CD4-positive, CD25-positive, alpha-beta regulatory T cell (primary cell): Measurements from ENCODE around the gene SLC46A3. TPM values are rescaled to one million over a fixed set of nuclear protein-coding genes. Genes with fewer than 3 reads are reported as not detected.

ENCODE experiments used
- ATAC-seq, 2 donors: fragments of 150-1000 bp; cut with Tn5 transposase; one replicate each; pipeline ENCODE4 v1.10.0; 2021; ENCODE audit warnings: low read depth in 2 of 2, moderate number of reproducible peaks in 2 of 2, moderate library complexity in 1 of 2
- DNase-seq, 3 donors: peaks; one replicate each; pipeline versions ENCODE4 v3.0.0 to v3.0.0-alpha.2; 2012 to 2022; ENCODE audit warnings: mixed read lengths in 1 of 3
- H3K27ac ChIP-seq: one replicate; pipeline ENCODE4 v1.7.0; 2013; ENCODE audit warnings: mild to moderate bottlenecking, low read length; ENCODE audit not compliant: insufficient read depth, poor library complexity, severe bottlenecking
- H3K27me3 ChIP-seq: one replicate; pipeline ENCODE4 v1.7.0; 2013; ENCODE audit warnings: low read length; ENCODE audit not compliant: control insufficient read depth, insufficient read depth
- H3K36me3 ChIP-seq: one replicate; pipeline ENCODE4 v1.7.0; 2013; ENCODE audit warnings: mild to moderate bottlenecking, low read length, moderate library complexity; ENCODE audit not compliant: control insufficient read depth, insufficient read depth
- H3K4me1 ChIP-seq: 2 replicates; pipeline ENCODE4 v1.7.0; 2013; ENCODE audit warnings: mild to moderate bottlenecking, low read length; ENCODE audit not compliant: insufficient read depth, control insufficient read depth, poor library complexity, severe bottlenecking
- H3K4me3 ChIP-seq: one replicate; pipeline ENCODE4 v1.7.0; 2013; ENCODE audit warnings: low read depth, mild to moderate bottlenecking, low read length, moderate library complexity
- H3K9me3 ChIP-seq, 2 experiments: 1 replicate in 1 of 2; 2 replicates in 1 of 2; pipeline ENCODE4 v1.7.0; 2013; ENCODE audit warnings: low read length in 2 of 2, mild to moderate bottlenecking in 1 of 2, moderate library complexity in 1 of 2; ENCODE audit not compliant: control insufficient read depth in 2 of 2
- H3K27ac Mint-ChIP-seq, 3 donors: one replicate each; pipeline ENCODE4 v1.8.0; 2020 to 2022; ENCODE audit warnings: mild to moderate bottlenecking in 3 of 3, mixed read lengths in 3 of 3, moderate library complexity in 2 of 3
- H3K27me3 Mint-ChIP-seq: one replicate; pipeline ENCODE4 v1.8.0; 2022; ENCODE audit warnings: mild to moderate bottlenecking, mixed read lengths
- H3K36me3 Mint-ChIP-seq: one replicate; pipeline ENCODE4 v1.8.0; 2020; ENCODE audit warnings: mixed read lengths
- H3K4me1 Mint-ChIP-seq, 4 donors: one replicate each; pipeline ENCODE4 v1.8.0; 2020 to 2022; ENCODE audit warnings: mixed read lengths in 4 of 4, mild to moderate bottlenecking in 1 of 4
- H3K4me3 Mint-ChIP-seq, 4 donors: one replicate each; pipeline ENCODE4 v1.8.0; 2020 to 2022; ENCODE audit warnings: mild to moderate bottlenecking in 4 of 4, mixed read lengths in 4 of 4, moderate library complexity in 3 of 4
- H3K9me3 Mint-ChIP-seq, 7 donors: one replicate each; pipeline ENCODE4 v1.8.0; 2020 to 2022; ENCODE audit warnings: mixed read lengths in 7 of 7, mild to moderate bottlenecking in 3 of 7, moderate library complexity in 2 of 7
- polyA plus RNA-seq, 4 donors: library from polyadenylated mRNA; unstranded; fragments of 300-500 nt; fragmentation: Illumina TruSeq; gene quantifications; one replicate each; pipeline ENCODE4 v1.2.3, GENCODE V29; 2021
- total RNA-seq: library from RNA; stranded (reverse); gene quantifications from one replicate; pipeline ENCODE4 v1.2.3, GENCODE V29; 2022

SLC46A3 gene
- total and polyA plus RNA-seq, 5 donors from 2014 or later: 11.0 to 35.5 (median 32.8) TPM

GRCh38 chr13:28728642-28729041 lies 9.9 kb upstream of the SLC46A3 start:
- H3K9me3 Mint-ChIP-seq: peaks cover 0 to 2% (median 0%) of the 10 kb centered on the region in 7 donors
- peaks cover 16% of the 10 kb centered on the region for H3K27me3 Mint-ChIP-seq
- peak overlapping the region in 1 of 3 donors; percentile 5 for H3K27ac Mint-ChIP-seq
- H3K9me3 ChIP-seq: no peaks in the 10 kb centered on the region
- no peak for ATAC-seq
- H3K4me1 Mint-ChIP-seq: no peaks in the 10 kb centered on the region
- no peak for DNase-seq
- no peaks in the 10 kb centered on the region for H3K4me1 ChIP-seq
- no peak overlapping the region for H3K27ac ChIP-seq
- peaks cover 10% of the 10 kb centered on the region for H3K27me3 ChIP-seq
- H3K36me3 ChIP-seq: no peaks in the 10 kb centered on the region
- no peak overlapping the region for H3K4me3 ChIP-seq
- H3K4me3 Mint-ChIP-seq: no peak overlapping the region
- H3K36me3 Mint-ChIP-seq: no peaks in the 10 kb centered on the region

GRCh38 chr13:28725046-28725610 lies 6.4 kb upstream of the SLC46A3 start:
- Mint-ChIP-seq H3K4me1 (peaks cover 0 to 3% (median 0%) of the 10 kb centered on the region in 4 donors), H3K27me3 (peaks cover 23% of the 10 kb centered on the region), H3K36me3 (no peaks in the 10 kb centered on the region), H3K27ac (no peak overlapping the region), H3K9me3 (peaks cover 0 to 2% (median 0%) of the 10 kb centered on the region in 7 donors), H3K4me3 (no peak overlapping the region)
- no peak for DNase-seq
- H3K9me3 ChIP-seq: no peaks in the 10 kb centered on the region
- no peaks in the 10 kb centered on the region for H3K36me3 ChIP-seq
- no peak for ATAC-seq
- peaks cover 10% of the 10 kb centered on the region for H3K27me3 ChIP-seq
- no peak overlapping the region for H3K27ac ChIP-seq
- H3K4me1 ChIP-seq: no peaks in the 10 kb centered on the region
- H3K4me3 ChIP-seq: no peak overlapping the region

- no peak overlapping the region for H3K4me3 ChIP-seq
- no peaks in the 10 kb centered on the region for H3K36me3 Mint-ChIP-seq
- no peak overlapping the region for H3K27ac ChIP-seq
- ATAC-seq (no peak), DNase-seq (no peak)
- H3K4me3 Mint-ChIP-seq: no peak overlapping the region
- H3K9me3 Mint-ChIP-seq: peaks cover 0 to 2% (median 0%) of the 10 kb centered on the region in 7 donors
- H3K27ac Mint-ChIP-seq: no peak overlapping the region
- H3K4me1 Mint-ChIP-seq: peaks cover 0 to 12% (median 8%) of the 10 kb centered on the region in 4 donors
- peaks cover 16% of the 10 kb centered on the region for H3K27me3 Mint-ChIP-seq
- H3K9me3 ChIP-seq: no peaks in the 10 kb centered on the region
- H3K27me3 ChIP-seq: peaks cover 10% of the 10 kb centered on the region
- H3K36me3 ChIP-seq: no peaks in the 10 kb centered on the region
- H3K4me1 ChIP-seq: peaks cover 7% of the 10 kb centered on the region
Observed at GRCh38 chr13:28723806-28724205, 5.0 kb upstream of the SLC46A3 start.

- H3K36me3 Mint-ChIP-seq: peaks cover 8% of the 10 kb centered on the region
- peaks cover 7% of the 10 kb centered on the region for H3K27me3 Mint-ChIP-seq
- ATAC-seq (no peak), DNase-seq (no peak)
- peak overlapping the region; percentile 72 to 96 (median 96) for H3K27ac Mint-ChIP-seq
- H3K36me3 ChIP-seq: no peaks in the 10 kb centered on the region
- H3K4me1 Mint-ChIP-seq: peaks cover 0 to 41% (median 31%) of the 10 kb centered on the region in 4 donors
- H3K9me3 Mint-ChIP-seq: peaks cover 0 to 2% (median 0%) of the 10 kb centered on the region in 7 donors
- peak overlapping the region; percentile 87 to 97 (median 90) for H3K4me3 Mint-ChIP-seq
- no peaks in the 10 kb centered on the region for H3K27me3 ChIP-seq
- peaks cover 28% of the 10 kb centered on the region for H3K4me1 ChIP-seq
- peak overlapping the region; percentile 78 for H3K27ac ChIP-seq
- H3K4me3 ChIP-seq: peak overlapping the region; percentile 89
- H3K9me3 ChIP-seq: no peaks in the 10 kb centered on the region
Observed at GRCh38 chr13:28719227-28720055, 671 bp upstream of the SLC46A3 start.

GRCh38 chr13:28718196-28718542 lies 601 bp downstream of the SLC46A3 start:
- peak overlapping the region; percentile 87 to 97 (median 90) for H3K4me3 Mint-ChIP-seq
- peaks cover 0 to 2% (median 0%) of the 10 kb centered on the region in 7 donors for H3K9me3 Mint-ChIP-seq
- H3K27ac Mint-ChIP-seq: peak overlapping the region; percentile 72 to 96 (median 96)
- peaks cover 8% of the 10 kb centered on the region for H3K36me3 Mint-ChIP-seq
- Histone ChIP-seq H3K27ac (peak overlapping the region; percentile 78), H3K27me3 (no peaks in the 10 kb centered on the region), H3K9me3 (no peaks in the 10 kb centered on the region), H3K4me3 (peak overlapping the region; percentile 89), H3K4me1 (peaks cover 28% of the 10 kb centered on the region), H3K36me3 (peaks cover under 1% of the 10 kb centered on the region)
- ATAC-seq (peak in 1 of 2 donors; percentile 36), DNase-seq (no peak)
- peaks cover 7% of the 10 kb centered on the region for H3K27me3 Mint-ChIP-seq
- peaks cover 0 to 41% (median 33%) of the 10 kb centered on the region in 4 donors for H3K4me1 Mint-ChIP-seq

- Histone ChIP-seq H3K9me3 (no peaks in the 10 kb centered on the region), H3K4me3 (peak overlapping the region; percentile 89), H3K27me3 (no peaks in the 10 kb centered on the region), H3K36me3 (peaks cover 2% of the 10 kb centered on the region), H3K27ac (no peak overlapping the region), H3K4me1 (peaks cover 28% of the 10 kb centered on the region)
- peaks cover 0 to 47% (median 35%) of the 10 kb centered on the region in 4 donors for H3K4me1 Mint-ChIP-seq
- H3K36me3 Mint-ChIP-seq: peaks cover 17% of the 10 kb centered on the region
- peak overlapping the region; percentile 87 to 97 (median 90) for H3K4me3 Mint-ChIP-seq
- ATAC-seq (no peak), DNase-seq (no peak)
- peak overlapping the region; percentile 46 to 96 (median 80) for H3K27ac Mint-ChIP-seq
- peaks cover 7% of the 10 kb centered on the region for H3K27me3 Mint-ChIP-seq
- peaks cover 0 to 2% (median 0%) of the 10 kb centered on the region in 7 donors for H3K9me3 Mint-ChIP-seq
Observed at GRCh38 chr13:28717170-28717569, 1.6 kb downstream of the SLC46A3 start.

- H3K4me3 Mint-ChIP-seq: peak overlapping the region; percentile 64 to 91 (median 88)
Observed at GRCh38 chr13:28716511-28716910, 2.3 kb downstream of the SLC46A3 start.

More at GRCh38 chr13:28716511-28716910, 2.3 kb downstream of the SLC46A3 start:
- H3K9me3 Mint-ChIP-seq: peaks cover 0 to 2% (median 0%) of the 10 kb centered on the region in 7 donors
- DNase-seq (no peak), ATAC-seq (no peak)
- H3K36me3 Mint-ChIP-seq: peaks cover 22% of the 10 kb centered on the region
- H3K27ac ChIP-seq: no peak overlapping the region
- H3K4me3 ChIP-seq: no peak overlapping the region
- peak overlapping the region in 1 of 3 donors; percentile 80 for H3K27ac Mint-ChIP-seq
- H3K27me3 ChIP-seq: no peaks in the 10 kb centered on the region
- peaks cover 28% of the 10 kb centered on the region for H3K4me1 ChIP-seq
- peaks cover 2% of the 10 kb centered on the region for H3K36me3 ChIP-seq
- peaks cover 5 to 47% (median 35%) of the 10 kb centered on the region in 4 donors for H3K4me1 Mint-ChIP-seq
- peaks cover under 1% of the 10 kb centered on the region for H3K27me3 Mint-ChIP-seq
- no peaks in the 10 kb centered on the region for H3K9me3 ChIP-seq
